Esophagus squamous epithelium (tissue), 5 donors: ENCODE measurements around the gene PTPRN2. TPM values are rescaled to one million over a fixed set of nuclear protein-coding genes. Genes with fewer than 3 reads are reported as not detected.

Experiments used
- DNase-seq: peaks from one replicate; lab custom pipeline; 2025; lab: John Stamatoyannopoulos, UW
- H3K27ac ChIP-seq, 4 donors: fragments of 200-600 bp; sonication (generic); one replicate each; pipeline ENCODE4 v1.5.1; 2016 to 2019; ENCODE audit warnings: mild to moderate bottlenecking in 1 of 4
- H3K27me3 ChIP-seq, 4 donors: fragments of 200-600 bp; sonication (generic); 1 replicate in 3 of 4; 2 replicates in 1 of 4; pipeline versions ENCODE4 v1.5.1 to v1.6.0; 2017 to 2021; ENCODE audit warnings: antibody characterized with exemption in 1 of 4
- H3K36me3 ChIP-seq, 3 donors: fragments of 200-600 bp; sonication (generic); one replicate each; pipeline ENCODE4 v1.5.1; 2016 to 2019
- H3K4me1 ChIP-seq, 3 donors: fragments of 200-600 bp; sonication (generic); one replicate each; pipeline ENCODE4 v1.5.1; 2017 to 2019
- H3K4me3 ChIP-seq, 4 donors: fragments of 200-600 bp; sonication (generic); 1 replicate in 3 of 4; 2 replicates in 1 of 4; pipeline ENCODE4 v1.5.1; 2016 to 2019; ENCODE audit warnings: mild to moderate bottlenecking in 2 of 4, moderate library complexity in 1 of 4
- H3K9me3 ChIP-seq, 3 donors: fragments of 200-600 bp; sonication (generic); one replicate each; pipeline ENCODE4 v1.5.1; 2016 to 2019
- CTCF ChIP-seq, 6 experiments: fragments of 450-650 bp in 4 of 6; fragments of 200-600 bp in 2 of 6; sonication (generic) in 2 of 6; IDR thresholded peaks; one replicate each; pipeline ENCODE4 v1.5.1; 2016 to 2019; ENCODE audit warnings: antibody characterized with exemption in 6 of 6, mild to moderate bottlenecking in 4 of 6, moderate library complexity in 4 of 6
- POLR2A ChIP-seq, 4 donors: fragments of 450-650 bp; IDR thresholded peaks; one replicate each; pipeline ENCODE4 v1.6.1; 2017; ENCODE audit warnings: antibody characterized with exemption in 4 of 4, mild to moderate bottlenecking in 4 of 4, moderate library complexity in 3 of 4
- WGBS, 2 donors: methylation state at CpG; one replicate each; pipeline ENCODE4 v1.1.5; 2018; 5-methylcytosine and 5-hydroxymethylcytosine counted together
- intact Hi-C: fragments of 100-400 bp; cut with DNase I; formaldehyde crosslinking; loops from one replicate; pipeline ENCODE4 v1.15.0; 2022
- total RNA-seq, 4 donors: library from RNA; depleted of rRNA; stranded (reverse); fragments of >200 nt; gene quantifications; one replicate each; pipeline ENCODE4 v1.1.0, GENCODE V29; 2016
- donor health status: DM: yes; HTN: yes; CAD: no.

PTPRN2 gene
- total RNA-seq, 4 donors from 2014 or later, result 0.38 to 2.7 (median 1.0) TPM

- Histone ChIP-seq H3K9me3 (no peaks in the 10 kb centered on the region), H3K27me3 (peaks cover 0 to 15% (median 0%) of the 10 kb centered on the region in 4 donors), H3K4me3 (no peak overlapping the region), H3K36me3 (no peaks in the 10 kb centered on the region), H3K4me1 (peaks cover 0 to 5% (median 0%) of the 10 kb centered on the region in 3 donors), H3K27ac (no peak overlapping the region)
- 92 to 94% methylated on average over 5 to 8 of the region's 16 CpGs for WGBS, 2 donors
- no peak for DNase-seq
- TF ChIP-seq POLR2A (IDR thresholded peaks at IDR 0.05) (no peak), CTCF (IDR thresholded peaks at IDR 0.05) (no peak)
- intact Hi-C loops, result no loop called here
Measured at GRCh38 chr7:158390460-158390859, 197.2 kb downstream of the PTPRN2 start.

- TF ChIP-seq POLR2A (IDR thresholded peaks at IDR 0.05), result no peak
- no peak for TF ChIP-seq CTCF (IDR thresholded peaks at IDR 0.05)
- Histone ChIP-seq H3K4me1 (peaks cover 0 to 2% (median 0%) of the 10 kb centered on the region in 3 donors), H3K27me3 (peaks cover 0 to 15% (median 0%) of the 10 kb centered on the region in 4 donors), H3K27ac (no peak overlapping the region), H3K4me3 (no peak overlapping the region), H3K9me3 (no peaks in the 10 kb centered on the region), H3K36me3 (no peaks in the 10 kb centered on the region)
- DNase-seq, result no peak
- 82 to 86% methylated on average over 24 to 32 of the region's 35 CpGs for WGBS, 2 donors
- intact Hi-C loops, result no loop called here
Measured at GRCh38 chr7:158389514-158390425, 197.9 kb downstream of the PTPRN2 start.

- no peak for DNase-seq
- TF ChIP-seq CTCF (IDR thresholded peaks at IDR 0.05) (no peak), POLR2A (IDR thresholded peaks at IDR 0.05) (no peak)
- H3K27me3 ChIP-seq, result peaks cover 0 to 15% (median 0%) of the 10 kb centered on the region in 4 donors
- no peaks in the 10 kb centered on the region for H3K36me3 ChIP-seq
- intact Hi-C loops, result no loop called here
- no peak overlapping the region for H3K27ac ChIP-seq
- WGBS, 2 donors, result 86 to 91% methylated on average over 11 to 12 of the region's 16 CpGs
- H3K4me1 ChIP-seq, result no peaks in the 10 kb centered on the region
- no peaks in the 10 kb centered on the region for H3K9me3 ChIP-seq
- H3K4me3 ChIP-seq, result no peak overlapping the region
Measured at GRCh38 chr7:158388928-158389327, 198.7 kb downstream of the PTPRN2 start.

GRCh38 chr7:158388072-158388471 is 199.6 kb downstream of the PTPRN2 start:
- 71 to 79% methylated on average over 4 to 10 of the region's 15 CpGs for WGBS, 2 donors
- TF ChIP-seq CTCF (IDR thresholded peaks at IDR 0.05), result no peak
- no peak for TF ChIP-seq POLR2A (IDR thresholded peaks at IDR 0.05)
- no peak overlapping the region for H3K4me3 ChIP-seq
- peaks cover 0 to 15% (median 0%) of the 10 kb centered on the region in 4 donors for H3K27me3 ChIP-seq
- H3K36me3 ChIP-seq, result no peaks in the 10 kb centered on the region
- H3K9me3 ChIP-seq, result no peaks in the 10 kb centered on the region
- H3K27ac ChIP-seq, result no peak overlapping the region
- intact Hi-C loops, result no loop called here
- no peak for DNase-seq
- H3K4me1 ChIP-seq, result no peaks in the 10 kb centered on the region

- H3K27ac ChIP-seq, result no peak overlapping the region
- H3K4me3 ChIP-seq, result no peak overlapping the region
- no peak for DNase-seq
- intact Hi-C loops, result no loop called here
- TF ChIP-seq POLR2A (IDR thresholded peaks at IDR 0.05) (no peak), CTCF (IDR thresholded peaks at IDR 0.05) (no peak)
- H3K9me3 ChIP-seq, result no peaks in the 10 kb centered on the region
- H3K27me3 ChIP-seq, result peaks cover 0 to 15% (median 0%) of the 10 kb centered on the region in 4 donors
- H3K36me3 ChIP-seq, result no peaks in the 10 kb centered on the region
- no peaks in the 10 kb centered on the region for H3K4me1 ChIP-seq
- 59 to 84% methylated on average over 6 of the region's 12 CpGs for WGBS, 2 donors
Measured at GRCh38 chr7:158387546-158387891, 200.1 kb downstream of the PTPRN2 start.
